IPS-15b (cell line): Measurements from ENCODE around the gene HTT-AS.

Experiments used
- H3K27me3 ChIP-seq: one replicate; pipeline ENCODE4 v1.6.1; 2013; ENCODE audit warnings: low read length; ENCODE audit not compliant: control insufficient read depth, insufficient read depth
- H3K36me3 ChIP-seq: one replicate; pipeline ENCODE4 v1.6.1; 2013; ENCODE audit warnings: low read length; ENCODE audit not compliant: control insufficient read depth, insufficient read depth
- H3K4me1 ChIP-seq: one replicate; pipeline ENCODE4 v1.6.1; 2013; ENCODE audit warnings: mild to moderate bottlenecking, low read length; ENCODE audit not compliant: control insufficient read depth, insufficient read depth
- H3K4me3 ChIP-seq: one replicate; pipeline ENCODE4 v1.5.1; 2013; ENCODE audit warnings: low read depth, low read length
- H3K9ac ChIP-seq: one replicate; pipeline ENCODE4 v1.6.1; 2013; ENCODE audit warnings: low read depth, mild to moderate bottlenecking, low read length
- H3K9me3 ChIP-seq: one replicate; pipeline ENCODE4 v1.6.1; 2013; ENCODE audit warnings: mild to moderate bottlenecking, low read length; ENCODE audit not compliant: control insufficient read depth, insufficient read depth

The HTT-AS gene

GRCh38 chr4:3074078-3074845 lies at the start of gene HTT-AS, which contains the start of gene HTT:
Gene HTT-AS (minus strand): TSS chr4:3074538.
Gene HTT (plus strand): TSS chr4:3074681. CDS start chr4:3074826, 145 bp downstream.
- peaks cover 3% of the 10 kb centered on the region for H3K4me1 ChIP-seq
- peak within 1 kb of the TSS; percentile 83 for H3K9ac ChIP-seq
- H3K4me3 ChIP-seq: peak within 1 kb of the TSS; percentile 95
- peaks cover 3% of the 10 kb centered on the region for H3K27me3 ChIP-seq
- H3K36me3 ChIP-seq: no peaks in the 10 kb centered on the region
- no peaks in the 10 kb centered on the region for H3K9me3 ChIP-seq

GRCh38 chr4:3123181-3123671 lies 48.9 kb upstream of the HTT-AS start:
- H3K9me3 ChIP-seq: no peaks in the 10 kb centered on the region
- no peaks in the 10 kb centered on the region for H3K27me3 ChIP-seq
- no peaks in the 10 kb centered on the region for H3K4me1 ChIP-seq
- H3K36me3 ChIP-seq: peaks cover 20% of the 10 kb centered on the region
- no peak overlapping the region for H3K4me3 ChIP-seq
- H3K9ac ChIP-seq: no peak overlapping the region

- Histone ChIP-seq H3K9ac (no peak overlapping the region), H3K36me3 (peaks cover 19% of the 10 kb centered on the region), H3K4me3 (no peak overlapping the region), H3K4me1 (no peaks in the 10 kb centered on the region), H3K9me3 (no peaks in the 10 kb centered on the region), H3K27me3 (no peaks in the 10 kb centered on the region)
Observed at GRCh38 chr4:3122081-3122563, 47.8 kb upstream of the HTT-AS start.

- peaks cover 20% of the 10 kb centered on the region for H3K36me3 ChIP-seq
- no peak overlapping the region for H3K9ac ChIP-seq
- no peaks in the 10 kb centered on the region for H3K27me3 ChIP-seq
- no peak overlapping the region for H3K4me3 ChIP-seq
- no peaks in the 10 kb centered on the region for H3K4me1 ChIP-seq
- no peaks in the 10 kb centered on the region for H3K9me3 ChIP-seq
Observed at GRCh38 chr4:3121596-3121995, 47.3 kb upstream of the HTT-AS start.

GRCh38 chr4:3121110-3121509 lies 46.8 kb upstream of the HTT-AS start:
- peaks cover 25% of the 10 kb centered on the region for H3K36me3 ChIP-seq
- no peaks in the 10 kb centered on the region for H3K9me3 ChIP-seq
- no peaks in the 10 kb centered on the region for H3K27me3 ChIP-seq
- no peaks in the 10 kb centered on the region for H3K4me1 ChIP-seq
- no peak overlapping the region for H3K9ac ChIP-seq
- H3K4me3 ChIP-seq: no peak overlapping the region

GRCh38 chr4:3119464-3119863 lies 45.1 kb upstream of the HTT-AS start:
- Histone ChIP-seq H3K9ac (no peak overlapping the region), H3K9me3 (no peaks in the 10 kb centered on the region), H3K4me1 (no peaks in the 10 kb centered on the region), H3K27me3 (no peaks in the 10 kb centered on the region), H3K4me3 (no peak overlapping the region), H3K36me3 (peaks cover 34% of the 10 kb centered on the region)

- Histone ChIP-seq H3K36me3 (peaks cover 39% of the 10 kb centered on the region), H3K9ac (no peak overlapping the region), H3K27me3 (no peaks in the 10 kb centered on the region), H3K4me1 (no peaks in the 10 kb centered on the region), H3K9me3 (no peaks in the 10 kb centered on the region), H3K4me3 (no peak overlapping the region)
Observed at GRCh38 chr4:3118312-3118711, 44.0 kb upstream of the HTT-AS start.

GRCh38 chr4:3116955-3117354 lies 42.6 kb upstream of the HTT-AS start:
- no peaks in the 10 kb centered on the region for H3K4me1 ChIP-seq
- H3K9ac ChIP-seq: no peak overlapping the region
- no peak overlapping the region for H3K4me3 ChIP-seq
- H3K9me3 ChIP-seq: no peaks in the 10 kb centered on the region
- H3K27me3 ChIP-seq: no peaks in the 10 kb centered on the region
- H3K36me3 ChIP-seq: peaks cover 43% of the 10 kb centered on the region

GRCh38 chr4:3115637-3116270 lies 41.4 kb upstream of the HTT-AS start:
- Histone ChIP-seq H3K9me3 (no peaks in the 10 kb centered on the region), H3K4me3 (no peak overlapping the region), H3K36me3 (peaks cover 37% of the 10 kb centered on the region), H3K27me3 (no peaks in the 10 kb centered on the region), H3K9ac (no peak overlapping the region), H3K4me1 (no peaks in the 10 kb centered on the region)

- H3K27me3 ChIP-seq: no peaks in the 10 kb centered on the region
- no peaks in the 10 kb centered on the region for H3K4me1 ChIP-seq
- H3K4me3 ChIP-seq: no peak overlapping the region
- H3K36me3 ChIP-seq: peaks cover 37% of the 10 kb centered on the region
- H3K9me3 ChIP-seq: no peaks in the 10 kb centered on the region
- no peak overlapping the region for H3K9ac ChIP-seq
Observed at GRCh38 chr4:3114377-3114776, 40.0 kb upstream of the HTT-AS start.

- Histone ChIP-seq H3K9ac (no peak overlapping the region), H3K4me1 (no peaks in the 10 kb centered on the region), H3K27me3 (no peaks in the 10 kb centered on the region), H3K4me3 (no peak overlapping the region), H3K36me3 (peaks cover 35% of the 10 kb centered on the region), H3K9me3 (no peaks in the 10 kb centered on the region)
Observed at GRCh38 chr4:3112609-3113469, 38.5 kb upstream of the HTT-AS start.
